ENCODE results near the gene IZUMO4.

The IZUMO4 gene

GRCh38 chr19:2148482-2149135 is 51.9 kb downstream of the IZUMO4 start:
- no peak for DNase-seq (ENCODE audit: low spot score)

Data from left forelimb (tissue), 1 donor.